Measurements from ENCODE around the gene DCAF4.
"Not testable (repeated sequence)": the region's sequence is repeated elsewhere in the genome, so short reads cannot be mapped to it uniquely, and the experiment has no call there.

The DCAF4 gene

DNA sequence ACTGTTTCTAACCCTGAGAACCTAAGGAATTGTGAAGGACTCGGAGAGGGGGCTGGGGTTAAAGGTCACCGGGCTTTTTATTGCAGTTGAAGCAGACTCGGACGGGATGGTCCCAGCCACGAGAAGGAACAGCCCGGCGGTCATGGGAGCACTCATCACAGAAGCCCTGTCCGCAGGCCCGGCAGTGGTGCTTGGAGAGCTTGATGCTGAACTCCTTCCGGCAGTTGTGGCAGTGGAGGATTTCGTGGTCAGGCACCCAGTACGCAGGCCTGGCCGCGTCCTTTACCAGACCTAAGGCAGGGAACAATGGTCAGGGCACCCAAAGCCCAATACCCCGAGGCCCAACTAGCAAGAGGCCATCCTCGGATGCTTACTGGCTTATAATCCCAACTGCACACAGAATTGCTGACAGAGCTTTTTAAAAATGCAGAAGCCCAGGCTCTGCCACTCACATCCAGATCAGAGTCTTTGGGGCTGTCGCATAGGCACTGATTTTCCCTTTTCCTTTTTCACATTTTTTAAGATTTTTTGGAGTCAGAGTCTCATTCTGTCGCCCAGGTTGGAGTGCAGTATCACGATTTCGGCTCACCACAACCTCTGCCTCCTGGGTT lies 44.7 kb downstream of the DCAF4 start:
- DNase-seq (ENCODE audit: low spot score): no peak

DNA sequence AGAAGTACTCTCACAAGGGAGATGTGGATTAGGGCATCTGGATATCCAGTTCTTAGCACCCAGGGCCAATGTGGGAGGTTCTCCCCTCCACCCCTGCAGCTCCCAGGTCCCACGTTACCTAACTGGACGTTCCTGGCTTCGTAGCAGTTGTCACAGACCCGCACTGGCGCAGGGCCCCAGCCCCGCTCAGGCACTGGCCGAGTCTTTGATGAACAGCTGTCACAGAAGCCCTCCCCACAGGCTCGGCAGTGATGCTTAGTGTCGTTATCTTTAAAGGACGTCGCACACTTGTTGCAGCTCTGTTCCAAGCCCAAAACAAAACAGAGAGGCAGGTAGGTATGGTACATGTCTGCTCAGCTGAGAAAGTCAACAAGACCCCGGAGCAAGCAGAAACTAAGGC lies 48.4 kb downstream of the DCAF4 start:
- DNase-seq (ENCODE audit: low spot score): no peak

- no peak for DNase-seq (ENCODE audit: low spot score)
Observed at GRCh38 chr14:72975770-72976169, 49.5 kb downstream of the DCAF4 start.

GRCh38 chr14:72978856-72979255 lies 52.6 kb downstream of the DCAF4 start:
- no peak for DNase-seq (ENCODE audit: low spot score)

- DNase-seq (ENCODE audit: low spot score): no peak
Observed at GRCh38 chr14:72980863-72981262, 54.6 kb downstream of the DCAF4 start.

DNA sequence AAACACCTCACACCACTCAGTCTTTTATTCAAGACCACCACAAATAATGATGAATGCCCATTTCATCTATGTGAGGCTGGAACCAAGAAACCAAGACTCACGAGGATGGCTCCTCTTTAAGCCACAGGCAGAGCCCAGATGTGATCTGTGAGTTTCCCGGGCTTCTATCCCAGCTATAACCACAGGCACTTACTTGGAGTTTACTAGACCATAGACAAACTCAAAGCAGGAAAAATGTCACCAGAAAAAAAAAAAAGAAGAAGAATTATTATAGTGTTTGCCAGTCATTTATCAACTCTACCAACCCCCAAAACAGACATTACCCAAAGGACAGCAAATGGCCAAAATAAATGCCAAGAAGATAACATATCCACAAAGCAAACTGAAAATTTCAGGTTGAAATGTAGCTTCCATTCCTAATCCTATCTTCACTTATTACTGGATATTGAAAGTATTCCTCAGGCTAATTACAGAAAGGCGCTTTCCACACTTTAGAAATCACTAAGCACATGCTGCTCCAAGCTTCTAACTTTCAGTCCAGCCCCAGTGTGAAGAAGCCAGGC lies 56.0 kb downstream of the DCAF4 start:
- DNase-seq (ENCODE audit: low spot score): no peak

DNA sequence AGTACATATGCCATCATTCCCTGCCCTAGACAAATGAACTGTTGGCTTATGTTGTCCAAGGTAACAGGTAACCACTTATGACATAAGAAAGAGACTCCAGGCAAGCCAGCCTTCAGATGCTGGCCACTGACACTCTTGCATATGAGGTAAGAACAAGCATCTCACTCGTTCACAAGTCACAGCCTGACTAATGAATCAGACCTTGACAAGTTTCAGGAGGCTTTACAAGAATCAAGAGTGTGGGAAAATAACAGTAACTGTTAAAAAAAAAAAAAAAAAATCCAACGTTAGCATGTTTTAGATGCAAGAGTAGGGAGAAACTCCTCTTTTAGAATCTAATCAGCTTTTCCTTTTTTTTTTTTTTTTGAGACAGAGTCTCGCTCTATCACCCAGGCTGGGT lies 60.0 kb downstream of the DCAF4 start:
- no peak for DNase-seq (ENCODE audit: low spot score)

GRCh38 chr14:72986857-72987256 lies 60.6 kb downstream of the DCAF4 start:
- DNase-seq (ENCODE audit: low spot score): no peak

GRCh38 chr14:72990171-72990570 lies 63.9 kb downstream of the DCAF4 start:
- no peak for DNase-seq (ENCODE audit: low spot score)

DNA sequence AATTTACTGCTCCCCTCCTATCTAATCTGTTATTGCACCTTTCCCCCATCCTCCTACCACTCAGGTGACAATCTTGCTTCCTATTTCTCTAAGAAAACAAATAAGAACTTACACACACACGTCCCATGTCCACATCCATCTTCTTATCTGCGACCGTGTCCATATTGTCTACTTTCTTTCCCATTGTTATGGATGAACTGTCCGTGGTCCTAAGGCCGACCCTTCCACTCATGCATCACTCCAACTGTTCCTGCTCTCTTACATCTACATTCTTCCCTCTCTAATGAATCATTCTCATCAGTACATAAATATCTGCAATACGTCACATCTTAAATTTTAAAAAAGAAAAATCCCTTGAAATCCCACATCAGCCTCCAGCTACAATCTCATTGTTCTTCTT lies 70.7 kb downstream of the DCAF4 start:
- no peak for DNase-seq (ENCODE audit: low spot score)

GRCh38 chr14:72998252-72998903 lies 72.1 kb downstream of the DCAF4 start:
- no peak for DNase-seq (ENCODE audit: low spot score)

- DNase-seq (ENCODE audit: low spot score): no peak
Observed at GRCh38 chr14:72999316-72999715, 73.1 kb downstream of the DCAF4 start.

DNA sequence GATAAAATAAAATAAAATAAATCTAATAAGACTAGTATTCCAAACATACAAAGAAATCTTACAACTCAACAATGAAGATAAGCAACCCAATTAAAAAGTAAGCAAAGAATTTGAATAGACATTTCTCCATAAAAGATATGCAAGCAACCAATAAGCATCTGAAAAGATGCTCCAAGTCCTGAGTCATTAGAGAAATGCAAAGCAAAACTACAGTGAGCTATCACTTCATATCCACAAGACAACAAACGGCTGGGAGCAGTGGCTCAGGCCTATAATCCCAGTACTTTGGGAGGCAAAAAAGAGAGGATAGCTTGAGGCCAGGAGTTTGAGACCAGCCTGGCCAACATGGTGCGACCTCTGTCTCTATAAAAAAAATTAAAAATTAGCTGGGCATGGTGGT lies 73.8 kb downstream of the DCAF4 start:
- DNase-seq (ENCODE audit: low spot score): no peak

GRCh38 chr14:73003681-73004080 lies 77.4 kb downstream of the DCAF4 start:
- DNase-seq (ENCODE audit: low spot score): no peak

DNA sequence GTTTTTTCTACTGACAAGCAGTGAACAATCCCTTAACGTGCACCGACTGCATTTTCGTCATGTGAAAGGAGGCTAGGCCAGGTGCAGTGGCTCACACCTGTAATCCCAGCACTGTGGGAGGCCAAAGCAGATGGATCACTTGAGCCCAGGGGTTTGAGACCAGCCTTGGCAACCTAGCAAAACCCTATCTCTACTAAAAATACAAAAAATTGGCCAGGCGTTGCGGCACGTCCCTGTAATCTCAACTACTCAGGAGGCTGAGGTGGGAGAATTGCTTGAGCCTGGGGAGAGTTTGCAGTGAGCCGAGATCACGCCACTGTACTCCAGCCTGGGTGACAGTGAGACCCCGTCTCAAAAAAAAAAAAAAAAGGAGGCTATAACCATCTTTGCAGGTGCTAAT lies 78.4 kb downstream of the DCAF4 start:
- DNase-seq (ENCODE audit: low spot score): not testable (repeated sequence)

DNA sequence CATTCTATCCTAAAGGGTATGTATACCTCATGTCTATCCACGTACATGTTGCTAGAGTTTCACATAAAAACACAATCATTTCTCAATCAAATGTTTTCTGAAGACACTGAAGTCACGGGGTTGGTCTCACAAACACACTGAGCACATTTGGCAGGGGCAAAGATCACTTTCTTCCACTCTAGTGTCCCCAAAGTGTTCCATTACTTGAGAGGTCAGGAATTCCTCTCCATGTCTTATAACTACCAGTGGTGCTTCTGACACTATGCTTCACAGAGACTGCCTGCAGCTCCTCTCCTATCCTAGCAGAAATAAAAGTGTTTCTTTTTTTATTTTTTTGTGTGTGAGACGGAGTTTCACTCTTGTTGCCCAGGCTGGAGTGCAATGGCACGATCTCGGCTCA lies 81.6 kb downstream of the DCAF4 start:
- DNase-seq (ENCODE audit: low spot score): no peak

- DNase-seq (ENCODE audit: low spot score): no peak
Observed at GRCh38 chr14:73008501-73008900, 82.2 kb downstream of the DCAF4 start.

All from LoVo (cell line).